A549 (cell line): ENCODE data around the gene ADPRS. TPM values are rescaled to one million over a fixed set of nuclear protein-coding genes. Genes with fewer than 3 reads are reported as not detected.

Experiments
- ATAC-seq, 2 experiments: fragments of 200-7000 bp in 1 of 2; fragments of >200 bp in 1 of 2; cut with Nextera tagmentation in 1 of 2; cut with Tn5 transposase in 1 of 2; 3 replicates each; pipeline versions ENCODE4 v1.8.0 to v1.9.1; 2018 to 2020; ENCODE audit warnings: mild to moderate bottlenecking in 1 of 2, moderate library complexity in 1 of 2
- CTCF ChIA-PET: fragments of 300-600 bp; sonication (Branson Sonifier 250); formaldehyde crosslinking; extraction: SDS; loops from one replicate; lab custom pipeline; 2021; ENCODE audit warnings: antibody characterized with exemption, inconsistent platforms; lab: Yijun Ruan, JAX
- POLR2A ChIA-PET: fragments of 350-600 bp; formaldehyde crosslinking; extraction: SDS; loops from one replicate; lab custom pipeline; 2021; ENCODE audit warnings: antibody characterized with exemption, inconsistent platforms; lab: Yijun Ruan, JAX
- DNase-seq, 2 experiments: peaks; one replicate each; pipeline versions ENCODE4 v3.0.0 to v3.0.0-alpha.2; 2011 to 2016; ENCODE audit warnings: low read depth in 1 of 2, low spot score in 1 of 2
- FAIRE-seq: peaks from 2 replicates; lab custom pipeline; 2011; peaks lifted over from hg19 to GRCh38; lab: Jason Lieb, UNC
- H3K27ac ChIP-seq, 2 experiments: fragments of >200 bp; sonication (Bioruptor Twin); formaldehyde crosslinking; 3 replicates each; pipeline ENCODE4 v1.5.1; 2016 to 2017
- H3K4me1 ChIP-seq: fragments of >200 bp; sonication (Bioruptor Twin); formaldehyde crosslinking; 3 replicates; pipeline ENCODE4 v1.6.1; 2016
- H3K4me2 ChIP-seq: fragments of >200 bp; sonication (Bioruptor Twin); formaldehyde crosslinking; 3 replicates; pipeline ENCODE4 v1.6.1; 2016
- H3K4me3 ChIP-seq: fragments of >200 bp; sonication (Bioruptor Twin); formaldehyde crosslinking; 3 replicates; pipeline ENCODE4 v1.5.1; 2016
- H3K9me3 ChIP-seq: fragments of >200 bp; sonication (Bioruptor Twin); formaldehyde crosslinking; 3 replicates; pipeline ENCODE4 v1.6.1; 2016
- CBX2 ChIP-seq: fragments of 200-600 bp; sonication (generic); IDR thresholded peaks from 2 replicates; pipeline ENCODE4 v1.6.1; 2016; ENCODE audit warnings: low read depth, mild to moderate bottlenecking, borderline replicate concordance
- CTCF ChIP-seq: fragments of >200 bp; sonication (Bioruptor Twin); formaldehyde crosslinking; IDR thresholded peaks from 3 replicates; pipeline ENCODE4 v1.5.1; 2016
- EHMT2 ChIP-seq: fragments of 200-600 bp; sonication (generic); IDR thresholded peaks from 2 replicates; pipeline ENCODE4 v1.6.1; 2016; ENCODE audit warnings: antibody characterized with exemption, low read depth, mild to moderate bottlenecking, moderate library complexity
- ELK1 ChIP-seq: fragments of 150-350 bp; IDR thresholded peaks from 2 replicates; pipeline ENCODE4 v1.6.1; 2014; ENCODE audit warnings: low read depth, mild to moderate bottlenecking, low read length
- FOSL2 ChIP-seq, 2 experiments: fragments of 450-650 bp in 1 of 2; fragments of >200 bp in 1 of 2; sonication (Bioruptor Twin) in 1 of 2; formaldehyde crosslinking; IDR thresholded peaks; 2 replicates each; pipeline versions ENCODE4 v1.5.0 to v1.6.1; 2016 to 2020; ENCODE audit warnings: mild to moderate bottlenecking in 1 of 2, moderate library complexity in 1 of 2
- HDAC2 ChIP-seq: fragments of 200-600 bp; sonication (generic); IDR thresholded peaks from 2 replicates; pipeline ENCODE4 v1.6.1; 2016
- HOXB13 ChIP-seq: fragments of 250-450 bp; sonication (Bioruptor Pico); IDR thresholded peaks from 2 replicates; pipeline ENCODE4 v1.5.0; 2020; ENCODE audit warnings: low read depth, mild to moderate bottlenecking, moderate library complexity
- KDM1A ChIP-seq: fragments of 200-600 bp; sonication (generic); IDR thresholded peaks from 2 replicates; pipeline ENCODE4 v1.6.1; 2016; ENCODE audit warnings: low read depth, mild to moderate bottlenecking
- NPAS2 ChIP-seq: fragments of 250-450 bp; sonication (Bioruptor Pico); IDR thresholded peaks from 2 replicates; pipeline ENCODE4 v1.8.0; 2022; ENCODE audit warnings: mild to moderate bottlenecking, moderate library complexity, borderline replicate concordance
- NR3C1 ChIP-seq: fragments of >200 bp; sonication (Bioruptor Twin); formaldehyde crosslinking; IDR thresholded peaks from 3 replicates; pipeline ENCODE4 v1.6.1; 2017
- RAD21 ChIP-seq, 2 experiments: fragments of >200 bp in 1 of 2; sonication (Bioruptor Twin) in 1 of 2; formaldehyde crosslinking in 1 of 2; IDR thresholded peaks in 1 of 2; conservative IDR thresholded peaks in 1 of 2; 2 replicates in 1 of 2; 3 replicates in 1 of 2; pipeline ENCODE4 v1.6.1; 2012 to 2018; ENCODE audit warnings: inconsistent platforms in 1 of 2
- RCOR1 ChIP-seq: fragments of 150-350 bp; IDR thresholded peaks from 2 replicates; pipeline ENCODE4 v1.6.1; 2014; ENCODE audit warnings: antibody characterized with exemption, low read length, low read depth
- REST ChIP-seq: fragments of 200-600 bp; sonication (generic); IDR thresholded peaks from 2 replicates; pipeline ENCODE4 v1.6.1; 2016; ENCODE audit warnings: antibody characterized with exemption, mild to moderate bottlenecking, moderate library complexity
- RFX5 ChIP-seq: fragments of 450-650 bp; IDR thresholded peaks from 2 replicates; pipeline ENCODE4 v1.7.1; 2014; ENCODE audit warnings: antibody characterized with exemption, mild to moderate bottlenecking, moderate library complexity
- SMC3 ChIP-seq: fragments of >200 bp; sonication (Bioruptor Twin); formaldehyde crosslinking; IDR thresholded peaks from 3 replicates; pipeline ENCODE4 v1.6.1; 2018; ENCODE audit warnings: inconsistent platforms
- TFCP2L1 ChIP-seq: fragments of 250-450 bp; sonication (Bioruptor Pico); IDR thresholded peaks from 2 replicates; pipeline ENCODE4 v1.5.0; 2021; ENCODE audit warnings: mild to moderate bottlenecking
- TP53 ChIP-seq: fragments of 250-450 bp; sonication (Bioruptor Pico); IDR thresholded peaks from 2 replicates; pipeline ENCODE4 v1.5.0; 2021; ENCODE audit warnings: mild to moderate bottlenecking, moderate library complexity
- USF2 ChIP-seq: fragments of 450-650 bp; IDR thresholded peaks from 2 replicates; pipeline ENCODE4 v1.6.1; 2014; ENCODE audit warnings: antibody characterized with exemption
- ZNF302 ChIP-seq: fragments of 250-450 bp; sonication (Bioruptor Pico); IDR thresholded peaks from 2 replicates; pipeline ENCODE4 v1.9.0; 2021; ENCODE audit warnings: inconsistent platforms, mild to moderate bottlenecking, moderate library complexity
- WGBS: methylation state at CpG from one replicate; pipeline ENCODE4 v1.1.6; 2017; ENCODE audit errors: missing lambda C conversion rate; 5-methylcytosine and 5-hydroxymethylcytosine counted together
- polyA plus RNA-seq, 4 experiments: library from polyadenylated mRNA; depleted of rRNA in 3 of 4; stranded (reverse); fragments of >200 nt; fragmentation: RNase III in 1 of 4; extraction: RNeasy Plus Mini Kit Qiagen cat#74134 plus additional on column Dnase treatment in 1 of 4; gene quantifications; 2 replicates in 3 of 4; 3 replicates in 1 of 4; pipeline ENCODE4 v1.2.3, GENCODE V29; 2011 to 2017
- TF ChIP-seq, protein P1 (sequence below): IDR thresholded peaks from 2 replicates; pipeline ENCODE4 v1.6.1; 2012; ENCODE audit warnings: low read depth, borderline replicate concordance
- TF ChIP-seq, protein P2 (sequence below): fragments of >200 bp; sonication (Bioruptor Twin); formaldehyde crosslinking; IDR thresholded peaks from 3 replicates; pipeline ENCODE4 v1.6.1; 2016

ADPRS gene
- polyA plus RNA-seq, 2 of the 4 experiments (the other 2 are of a cell fraction): 14.6 to 15.2 TPM

- POLR2A ChIA-PET: interaction anchor here (1.3 kb wide), 1 partner anchor 49 kb away, joined by 4 read pairs; the partner anchor contains the start of gene TRAPPC3
- H3K27ac ChIP-seq: peak overlapping the region; percentile 51 to 80; a peak in 4 of 6 replicates
- no peak overlapping the region for H3K4me3 ChIP-seq
- TF ChIP-seq SMC3: peak; percentile 79
- TF ChIP-seq NR3C1: no peak
- no peak for TF ChIP-seq RFX5
- peak; percentile 88 to 92 for TF ChIP-seq RAD21 (conservative IDR thresholded peaks at IDR 0.05 in 1 of 2, IDR thresholded peaks at IDR 0.05 in 1 of 2)
- no peak for TF ChIP-seq EHMT2
- peak; percentile 86 for TF ChIP-seq CTCF
- TF ChIP-seq, protein P1, sequence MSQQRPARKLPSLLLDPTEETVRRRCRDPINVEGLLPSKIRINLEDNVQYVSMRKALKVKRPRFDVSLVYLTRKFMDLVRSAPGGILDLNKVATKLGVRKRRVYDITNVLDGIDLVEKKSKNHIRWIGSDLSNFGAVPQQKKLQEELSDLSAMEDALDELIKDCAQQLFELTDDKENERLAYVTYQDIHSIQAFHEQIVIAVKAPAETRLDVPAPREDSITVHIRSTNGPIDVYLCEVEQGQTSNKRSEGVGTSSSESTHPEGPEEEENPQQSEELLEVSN: no peak
- TF ChIP-seq, all 56 proteins: peak for 3
- Histone ChIP-seq H3K9me3 (no peaks in the 10 kb centered on the region), H3K4me2 (peak overlapping the region; percentile 74), H3K4me1 (no peaks in the 10 kb centered on the region)
- DNase-seq: peak; percentile 65 to 69
- peak; percentile 84 to 92 for ATAC-seq
- no peak for FAIRE-seq
- CTCF ChIA-PET: interaction anchor here (0.6 to 13.6 kb wide), 33 partner anchors 11 to 1874 kb away, joined by 3 to 147 read pairs (median 4); partner anchors contain the start of gene TRAPPC3
- 4% methylated on average over 9 of the region's 18 CpGs for WGBS
Measured at GRCh38 chr1:36099681-36100341, 11.1 kb downstream of the ADPRS start.

GRCh38 chr1:36100376-36100775, 11.7 kb downstream of the ADPRS start:
- ChIA-PET POLR2A (interaction anchor here (1.3 kb wide), 1 partner anchor 49 kb away, joined by 4 read pairs; the partner anchor contains the start of gene TRAPPC3), CTCF (interaction anchor here (0.6 to 13.6 kb wide), 31 partner anchors 9 to 1874 kb away, joined by 3 to 147 read pairs (median 4); partner anchors contain the start of gene TRAPPC3)
- TF ChIP-seq, protein P2, sequence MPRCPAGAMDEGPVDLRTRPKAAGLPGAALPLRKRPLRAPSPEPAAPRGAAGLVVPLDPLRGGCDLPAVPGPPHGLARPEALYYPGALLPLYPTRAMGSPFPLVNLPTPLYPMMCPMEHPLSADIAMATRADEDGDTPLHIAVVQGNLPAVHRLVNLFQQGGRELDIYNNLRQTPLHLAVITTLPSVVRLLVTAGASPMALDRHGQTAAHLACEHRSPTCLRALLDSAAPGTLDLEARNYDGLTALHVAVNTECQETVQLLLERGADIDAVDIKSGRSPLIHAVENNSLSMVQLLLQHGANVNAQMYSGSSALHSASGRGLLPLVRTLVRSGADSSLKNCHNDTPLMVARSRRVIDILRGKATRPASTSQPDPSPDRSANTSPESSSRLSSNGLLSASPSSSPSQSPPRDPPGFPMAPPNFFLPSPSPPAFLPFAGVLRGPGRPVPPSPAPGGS: no peak
- TF ChIP-seq TP53 (CRISPR knock-in tag) (no peak), RCOR1 (no peak), NR3C1 (no peak), USF2 (no peak), CBX2 (no peak), ZNF302 (CRISPR knock-in tag) (no peak), TFCP2L1 (CRISPR knock-in tag) (no peak), ELK1 (no peak), REST (no peak), FOSL2 (IDR thresholded peaks at IDR 0.05) (no peak), FOSL2 (CRISPR knock-in tag; IDR thresholded peaks at IDR 0.05) (no peak), HDAC2 (no peak), NPAS2 (CRISPR knock-in tag) (no peak), HOXB13 (no peak), KDM1A (no peak)
- H3K4me3 ChIP-seq: no peak overlapping the region
- no peak for FAIRE-seq
- H3K27ac ChIP-seq: peak overlapping the region in 1 of 2 experiments; percentile 80; a peak in 2 of 6 replicates
- no peak for ATAC-seq
- H3K4me1 ChIP-seq: no peaks in the 10 kb centered on the region
- 78% methylated on average over 5 of the region's 6 CpGs for WGBS
- H3K9me3 ChIP-seq: no peaks in the 10 kb centered on the region
- no peak for DNase-seq
- H3K4me2 ChIP-seq: peak overlapping the region; percentile 74
